ENCODE data around the gene PTCRA.
"Not testable (repeated sequence)": the region's sequence is repeated elsewhere in the genome, so short reads cannot be mapped to it uniquely, and the experiment has no call there.

GRCh38 chr6:42880871-42881270 lies 35.0 kb upstream of the PTCRA start:
- not testable (repeated sequence) for TF ChIP-seq CTCF (IDR thresholded peaks at IDR 0.05); ATF3 (CRISPR knock-in tag; conservative IDR thresholded peaks at IDR 0.05); ATF2 (CRISPR knock-in tag; IDR thresholded peaks at IDR 0.05; ENCODE audit: borderline replicate concordance, low read depth); MAX (CRISPR knock-in tag; IDR thresholded peaks at IDR 0.05); ZBTB43 (CRISPR knock-in tag; IDR thresholded peaks at IDR 0.05); GABPB1 (CRISPR knock-in tag; IDR thresholded peaks at IDR 0.05); FOXK1 (CRISPR knock-in tag; IDR thresholded peaks at IDR 0.05); IRF1 (CRISPR knock-in tag; IDR thresholded peaks at IDR 0.05); ZNF532 (CRISPR knock-in tag; IDR thresholded peaks at IDR 0.05; ENCODE audit: borderline replicate concordance); FOXP4 (CRISPR knock-in tag; IDR thresholded peaks at IDR 0.05); NFYB (CRISPR knock-in tag; conservative IDR thresholded peaks at IDR 0.05; ENCODE audit: low read depth); IRF2 (CRISPR knock-in tag; IDR thresholded peaks at IDR 0.05; ENCODE audit: borderline replicate concordance, low read depth); ATF6 (CRISPR knock-in tag; IDR thresholded peaks at IDR 0.05); SP1 (CRISPR knock-in tag; conservative IDR thresholded peaks at IDR 0.05)

Measured in WTC11 (cell line).